WTC11 (cell line): ENCODE results near the gene UGT2A1.

ENCODE experiments used
- ATF3 ChIP-seq: sonication (generic); formaldehyde crosslinking; conservative IDR thresholded peaks from 2 replicates; pipeline ENCODE4 v1.8.1; 2022; ENCODE audit warnings: mild to moderate bottlenecking, missing genetic modification reagents
- CTCF ChIP-seq: fragments of 200-600 bp; IDR thresholded peaks from 2 replicates; pipeline ENCODE4 v1.8.0; 2022; ENCODE audit warnings: antibody characterized with exemption
- E2F5 ChIP-seq: sonication (generic); formaldehyde crosslinking; IDR thresholded peaks from 2 replicates; pipeline ENCODE4 v1.8.1; 2022; ENCODE audit warnings: mild to moderate bottlenecking, moderate library complexity, missing genetic modification reagents
- FOXJ3 ChIP-seq: sonication (generic); formaldehyde crosslinking; IDR thresholded peaks from 2 replicates; pipeline ENCODE4 v1.9.0; 2021; ENCODE audit warnings: missing genetic modification reagents, mild to moderate bottlenecking, borderline replicate concordance
- FOXP1 ChIP-seq: sonication (generic); formaldehyde crosslinking; IDR thresholded peaks from 2 replicates; pipeline ENCODE4 v1.8.0; 2022; ENCODE audit warnings: missing genetic modification reagents, mild to moderate bottlenecking, moderate library complexity, borderline replicate concordance
- NFE2L1 ChIP-seq: sonication (generic); formaldehyde crosslinking; IDR thresholded peaks from 2 replicates; pipeline ENCODE4 v1.8.1; 2023; ENCODE audit warnings: missing genetic modification reagents
- PRRX2 ChIP-seq: fragments of 250-450 bp; sonication (Bioruptor Pico); IDR thresholded peaks from 2 replicates; pipeline ENCODE4 v1.8.0; 2021; ENCODE audit warnings: mild to moderate bottlenecking
- SP1 ChIP-seq: sonication (generic); formaldehyde crosslinking; conservative IDR thresholded peaks from 2 replicates; pipeline ENCODE4 v1.8.1; 2022; ENCODE audit warnings: missing genetic modification reagents
- ZNF317 ChIP-seq: sonication (generic); formaldehyde crosslinking; IDR thresholded peaks from 2 replicates; pipeline ENCODE4 v1.8.1; 2023; ENCODE audit warnings: low read depth, mild to moderate bottlenecking, moderate library complexity, missing genetic modification reagents, borderline replicate concordance

GRCh38 chr4:69639542-69639941 lies 13.5 kb downstream of the UGT2A1 start, which contains the start of gene UGT2A2:
- TF ChIP-seq ATF3 (CRISPR knock-in tag) (no peak), FOXP1 (CRISPR knock-in tag) (no peak), E2F5 (CRISPR knock-in tag) (no peak), CTCF (no peak), NFE2L1 (CRISPR knock-in tag) (no peak), SP1 (CRISPR knock-in tag) (no peak), FOXJ3 (CRISPR knock-in tag) (no peak), ZNF317 (CRISPR knock-in tag) (no peak), PRRX2 (no peak)
